ENCODE results near the gene PRSS27. TPM values are rescaled to one million over a fixed set of nuclear protein-coding genes. Genes with fewer than 3 reads are reported as not detected.

Gene PRSS27
- total RNA-seq, 4 donors from 2014 or later, result 1.3 to 5.0 (median 2.0) TPM

- H3K4me3 ChIP-seq (ENCODE audit: low read depth, poor library complexity, severe bottlenecking), result peak overlapping the region; percentile 77
- no peak for DNase-seq (ENCODE audit: low spot score in 2 of 2)
- intact Hi-C loops (cut with DNase I; ENCODE audit: low total_unique reads), result no loop called here
- TF ChIP-seq CTCF (IDR thresholded peaks at IDR 0.05) (no peak), POLR2A (IDR thresholded peaks at IDR 0.05) (no peak)
- 1% methylated on average over 7 of the region's 7 CpGs for WGBS, 2 donors
These were observed 33.7 kb upstream of the PRSS27 start for GRCh38 chr16:2753733-2754020.

GRCh38 chr16:2752850-2753732 lies 33.1 kb upstream of the PRSS27 start:
- H3K4me3 ChIP-seq (ENCODE audit: low read depth, poor library complexity, severe bottlenecking), result peak overlapping the region; percentile 77
- no peak for TF ChIP-seq POLR2A (IDR thresholded peaks at IDR 0.05)
- TF ChIP-seq CTCF (IDR thresholded peaks at IDR 0.05), result no peak
- peak; percentile 66 to 96 for DNase-seq (ENCODE audit: low spot score in 2 of 2)
- intact Hi-C loops (cut with DNase I; ENCODE audit: low total_unique reads), result no loop called here
- WGBS, 2 donors, result 0% methylated on average over 20 to 43 of the region's 82 CpGs

- H3K4me3 ChIP-seq (ENCODE audit: low read depth, poor library complexity, severe bottlenecking), result peak within 1 kb of the TSS; percentile 77
- TF ChIP-seq CTCF (IDR thresholded peaks at IDR 0.05) (no peak), POLR2A (IDR thresholded peaks at IDR 0.05) (peak in 1 of 2 donors; percentile 99)
- peak; percentile 95 to 99 for DNase-seq (ENCODE audit: low spot score in 2 of 2)
- 1 to 2% methylated on average over 40 to 57 of the region's 99 CpGs for WGBS, 2 donors
- intact Hi-C loops (cut with DNase I; ENCODE audit: low total_unique reads), result no loop called here
These were observed 32.2 kb upstream of the PRSS27 start, which contains the start of gene SRRM2 for GRCh38 chr16:2752035-2752849. Gene SRRM2, plus strand, starts transcription at chr16:2752638. Its CDS starts 3,727 bp downstream, at chr16:2756365.

GRCh38 chr16:2751577-2752034 lies 31.6 kb upstream of the PRSS27 start:
- intact Hi-C loops (cut with DNase I; ENCODE audit: low total_unique reads), result no loop called here
- no peak for DNase-seq (ENCODE audit: low spot score in 2 of 2)
- H3K4me3 ChIP-seq (ENCODE audit: low read depth, poor library complexity, severe bottlenecking), result peak overlapping the region; percentile 77
- 58 to 59% methylated on average over 23 of the region's 23 CpGs for WGBS, 2 donors
- no peak for TF ChIP-seq CTCF (IDR thresholded peaks at IDR 0.05)
- TF ChIP-seq POLR2A (IDR thresholded peaks at IDR 0.05), result no peak

GRCh38 chr16:2749936-2750335 lies 29.9 kb upstream of the PRSS27 start:
- TF ChIP-seq POLR2A (IDR thresholded peaks at IDR 0.05), result no peak
- no peak for TF ChIP-seq CTCF (IDR thresholded peaks at IDR 0.05)
- DNase-seq (ENCODE audit: low spot score in 2 of 2), result no peak
- intact Hi-C loops (cut with DNase I; ENCODE audit: low total_unique reads), result no loop called here
- H3K4me3 ChIP-seq (ENCODE audit: low read depth, poor library complexity, severe bottlenecking), result no peak overlapping the region
- 95 to 97% methylated on average over 6 of the region's 6 CpGs for WGBS, 2 donors

Measured in lower leg skin (tissue), 4 donors.